H1 (cell line): ENCODE measurements around the gene FBXW8. TPM values are rescaled to one million over a fixed set of nuclear protein-coding genes. Genes with fewer than 3 reads are reported as not detected.

Experiments
- CTCF ChIA-PET: fragments of 300-600 bp; sonication (Branson Sonifier 250); formaldehyde crosslinking; loops from one replicate; lab custom pipeline; 2021; ENCODE audit not compliant: partially characterized antibody; lab: Charles Lee
- POLR2A ChIA-PET: fragments of 300-600 bp; sonication (Branson Sonifier 250); formaldehyde crosslinking; loops from one replicate; lab custom pipeline; 2021; ENCODE audit warnings: inconsistent platforms; ENCODE audit not compliant: partially characterized antibody; lab: Charles Lee
- DNase-seq, 2 experiments: peaks; one replicate each; pipeline versions ENCODE4 v3.0.0 to v3.0.0-alpha.2; 2010 to 2022; ENCODE audit warnings: low spot score in 2 of 2, low read depth in 1 of 2, mixed read lengths in 1 of 2
- FAIRE-seq: peaks from 2 replicates; lab custom pipeline; 2011; peaks lifted over from hg19 to GRCh38; lab: Jason Lieb, UNC
- H2AFZ ChIP-seq: 2 replicates; pipeline ENCODE4 v1.8.1; 2012; ENCODE audit warnings: low read length, inconsistent platforms
- H2AK5ac ChIP-seq: 2 replicates; pipeline ENCODE4 v1.6.1; 2013; ENCODE audit warnings: low read depth, low read length
- H2BK120ac ChIP-seq: replicated peaks from 2 replicates; pipeline ENCODE3; 2013; ENCODE audit warnings: low read depth, low read length, inconsistent platforms
- H2BK12ac ChIP-seq: 2 replicates; pipeline ENCODE4 v1.6.1; 2013; ENCODE audit warnings: low read depth, low read length
- H2BK15ac ChIP-seq: 2 replicates; pipeline ENCODE4 v1.6.1; 2013; ENCODE audit warnings: low read length
- H2BK20ac ChIP-seq: 2 replicates; pipeline ENCODE4 v1.6.1; 2013; ENCODE audit warnings: low read length
- H2BK5ac ChIP-seq: 2 replicates; pipeline ENCODE4 v1.6.1; 2013; ENCODE audit warnings: low read depth, low read length
- H3K14ac ChIP-seq: 2 replicates; pipeline ENCODE4 v1.6.1; 2013; ENCODE audit warnings: inconsistent platforms; ENCODE audit not compliant: insufficient read length
- H3K18ac ChIP-seq: 2 replicates; pipeline ENCODE4 v1.6.1; 2013; ENCODE audit warnings: low read length; ENCODE audit errors: extremely low read depth
- H3K23ac ChIP-seq: 2 replicates; pipeline ENCODE4 v1.6.1; 2013; ENCODE audit warnings: inconsistent platforms; ENCODE audit not compliant: insufficient read length
- H3K23me2 ChIP-seq: 2 replicates; pipeline ENCODE4 v1.6.1; 2013; ENCODE audit warnings: low read depth, low read length
- H3K27ac ChIP-seq: 2 replicates; pipeline ENCODE4 v1.6.1; 2011; ENCODE audit warnings: low read depth, low read length, inconsistent platforms
- H3K27me3 ChIP-seq, 4 experiments: replicated peaks in 1 of 4; 1 replicate in 1 of 4; 2 replicates in 3 of 4; pipeline versions ENCODE4 v1.6.1 to v1.8.1; 2011 to 2013; ENCODE audit warnings: low read length in 3 of 4, mild to moderate bottlenecking in 3 of 4, inconsistent platforms in 2 of 4, mixed read lengths in 2 of 4, moderate library complexity in 1 of 4; ENCODE audit not compliant: control insufficient read depth in 3 of 4, insufficient read depth in 3 of 4; ENCODE audit errors: extremely low read depth in 1 of 4
- H3K36me3 ChIP-seq, 4 experiments: 2 replicates each; pipeline versions ENCODE4 v1.6.1 to v1.8.1; 2011 to 2013; ENCODE audit warnings: mild to moderate bottlenecking in 4 of 4, low read length in 3 of 4, moderate library complexity in 2 of 4, control low read depth in 1 of 4, inconsistent platforms in 1 of 4; ENCODE audit not compliant: insufficient read depth in 4 of 4, control insufficient read depth in 2 of 4
- H3K4ac ChIP-seq: replicated peaks from 2 replicates; pipeline ENCODE3; 2013; ENCODE audit warnings: low read length, low read depth, mixed read lengths, inconsistent platforms; ENCODE audit not compliant: insufficient read length
- H3K4me1 ChIP-seq, 4 experiments: replicated peaks in 1 of 4; 1 replicate in 1 of 4; 2 replicates in 3 of 4; pipeline versions ENCODE4 v1.6.1 to v1.8.1; 2011 to 2013; ENCODE audit warnings: low read length in 3 of 4, inconsistent platforms in 2 of 4, mixed read lengths in 1 of 4; ENCODE audit not compliant: insufficient read depth in 4 of 4, control insufficient read depth in 3 of 4
- H3K4me2 ChIP-seq, 2 experiments: 2 replicates each; pipeline versions ENCODE4 v1.6.1 to v1.8.1; 2011 to 2013; ENCODE audit warnings: low read depth in 2 of 2, low read length in 2 of 2, control low read depth in 1 of 2, inconsistent platforms in 1 of 2, mild to moderate bottlenecking in 1 of 2; ENCODE audit not compliant: insufficient read depth in 1 of 2
- H3K4me3 ChIP-seq, 4 experiments: fragments of 200-600, 300-600 bp in 1 of 4; sonication (generic), shearing (Covaris generic), sonication (Bioruptor Twin) in 1 of 4; 2 replicates each; pipeline versions ENCODE4 v1.5.1 to v1.8.1; 2011 to 2016; ENCODE audit warnings: low read length in 4 of 4, low read depth in 3 of 4, control low read depth in 2 of 4, inconsistent platforms in 2 of 4, mild to moderate bottlenecking in 2 of 4, mixed read lengths in 1 of 4, moderate library complexity in 1 of 4; ENCODE audit not compliant: insufficient read depth in 2 of 4; ENCODE audit errors: extremely low read depth in 1 of 4
- H3K56ac ChIP-seq: replicated peaks from 2 replicates; pipeline ENCODE3; 2013; ENCODE audit warnings: low read depth, mild to moderate bottlenecking, mixed read lengths, low read length, inconsistent platforms; ENCODE audit not compliant: insufficient read length
- H3K79me1 ChIP-seq: 2 replicates; pipeline ENCODE4 v1.6.1; 2013; ENCODE audit warnings: low read depth, low read length, control low read depth
- H3K79me2 ChIP-seq, 2 experiments: 2 replicates each; pipeline versions ENCODE4 v1.6.1 to v1.8.1; 2012 to 2013; ENCODE audit warnings: low read length in 2 of 2, mild to moderate bottlenecking in 2 of 2, inconsistent platforms in 1 of 2; ENCODE audit not compliant: insufficient read depth in 2 of 2, control insufficient read depth in 1 of 2
- H3K9ac ChIP-seq, 4 experiments: replicated peaks in 1 of 4; 1 replicate in 1 of 4; 2 replicates in 3 of 4; pipeline versions ENCODE4 v1.6.1 to v1.8.1; 2011 to 2013; ENCODE audit warnings: low read depth in 3 of 4, low read length in 3 of 4, control low read depth in 2 of 4, mild to moderate bottlenecking in 2 of 4, moderate library complexity in 2 of 4, inconsistent platforms in 1 of 4; ENCODE audit errors: extremely low read depth in 1 of 4
- H3K9me3 ChIP-seq, 2 experiments: 2 replicates each; pipeline versions ENCODE4 v1.6.1 to v1.8.1; 2012 to 2013; ENCODE audit warnings: mild to moderate bottlenecking in 2 of 2, moderate library complexity in 2 of 2, control low read depth in 1 of 2, inconsistent platforms in 1 of 2, low read depth in 1 of 2, low read length in 1 of 2, mixed read lengths in 1 of 2; ENCODE audit not compliant: insufficient read depth in 2 of 2
- H4K20me1 ChIP-seq, 2 experiments: replicated peaks in 1 of 2; 2 replicates each; pipeline versions ENCODE3 to v1.8.1; 2011 to 2013; ENCODE audit warnings: inconsistent platforms in 2 of 2, low read length in 2 of 2, mild to moderate bottlenecking in 1 of 2; ENCODE audit not compliant: insufficient read depth in 2 of 2, control insufficient read depth in 1 of 2
- H4K5ac ChIP-seq: 2 replicates; pipeline ENCODE4 v1.6.1; 2013; ENCODE audit warnings: low read length, low read depth, mixed read lengths, inconsistent platforms; ENCODE audit not compliant: insufficient read length
- H4K8ac ChIP-seq: 2 replicates; pipeline ENCODE4 v1.8.0; 2013; ENCODE audit warnings: mild to moderate bottlenecking, moderate library complexity, low read length, inconsistent platforms; ENCODE audit not compliant: insufficient read depth; ENCODE audit errors: extremely low read depth
- H4K91ac ChIP-seq: replicated peaks from 2 replicates; pipeline ENCODE3; 2013; ENCODE audit warnings: low read length, mixed read lengths, inconsistent platforms; ENCODE audit not compliant: insufficient read length
- CREB1 ChIP-seq: IDR thresholded peaks from 2 replicates; pipeline ENCODE4 v1.6.1; 2012; ENCODE audit warnings: inconsistent platforms
- WGBS, 2 experiments: shearing (Covaris generic) in 1 of 2; methylation state at CpG; one replicate each; pipeline versions ENCODE4 v1.1.6 to v1.1.7; 2013 to 2015; ENCODE audit warnings: low lambda C conversion rate in 2 of 2, mixed read lengths in 2 of 2, inconsistent platforms in 1 of 2, low coverage in 1 of 2, missing lambda C conversion rate in 1 of 2; ENCODE audit not compliant: insufficient replicate concordance in 2 of 2, insufficient coverage in 1 of 2, insufficient read length in 1 of 2; ENCODE audit errors: extremely low coverage in 1 of 2, missing lambda C conversion rate in 1 of 2; 5-methylcytosine and 5-hydroxymethylcytosine counted together
- polyA plus RNA-seq, 7 experiments: library from polyadenylated mRNA; depleted of rRNA in 3 of 7; stranded (reverse) in 5 of 7; unstranded in 2 of 7; fragments of >200 nt in 5 of 7; fragments of 200-250 nt in 2 of 7; gene quantifications; 1 replicate in 5 of 7; 2 replicates in 1 of 7; 4 replicates in 1 of 7; pipeline versions ENCODE4 v1.2.1 to v1.2.3, GENCODE V29; 2011 to 2013; ENCODE audit warnings: missing spikeins in 2 of 7, mixed read lengths in 2 of 7
- total RNA-seq: library from RNA; stranded (reverse); fragmentation: NEBNext Ultra II Directional; extraction: Animal tissue kit (Norgen Biotek cat#: 25700); gene quantifications from 2 replicates; pipeline ENCODE4 v1.2.1, GENCODE V29; 2021

Gene FBXW8
- total and polyA plus RNA-seq, 2 of the 8 experiments (the other 6 are each of a cell fraction or from before 2014, with no cell fraction given): 15.8 to 16.0 TPM

DNA sequence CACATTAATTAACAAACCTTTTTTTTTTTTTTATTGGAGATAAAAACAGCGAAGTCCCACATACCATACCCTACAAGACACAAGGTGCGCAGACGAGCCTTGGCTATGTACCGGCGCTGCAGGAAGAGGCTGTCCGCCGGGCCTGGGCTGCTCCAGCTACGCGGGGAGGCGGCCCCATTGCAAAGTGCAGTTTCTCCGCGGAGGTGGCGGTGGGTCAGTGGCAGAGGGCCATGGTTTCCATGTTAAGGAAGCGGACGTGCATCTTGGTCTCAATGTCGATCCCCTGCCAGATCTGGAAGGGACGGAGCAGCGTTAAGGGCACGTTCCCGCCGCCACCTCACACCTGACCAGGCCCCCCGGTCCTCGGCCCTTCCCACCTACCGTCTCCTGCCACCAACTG lies 128.2 kb downstream of the FBXW8 start:
- CTCF ChIA-PET: interaction anchor here (0.6 to 2.5 kb wide), 9 partner anchors 10 to 81 kb away, joined by 3 to 7 read pairs (median 3); no protein-coding TSS in a partner anchor
- Histone ChIP-seq H4K20me1 (no peaks in the 10 kb centered on the region), H4K8ac (no peak overlapping the region), H3K4me3 (no peak overlapping the region), H3K4me2 (no peak overlapping the region), H3K18ac (no peak overlapping the region), H2BK15ac (no peak overlapping the region), H3K9me3 (no peaks in the 10 kb centered on the region), H3K4ac (no peak overlapping the region), H2BK20ac (no peak overlapping the region), H3K79me1 (no peaks in the 10 kb centered on the region), H3K36me3 (no peaks in the 10 kb centered on the region), H3K23me2 (no peaks in the 10 kb centered on the region), H3K27ac (no peak overlapping the region), H3K79me2 (no peaks in the 10 kb centered on the region), H2AFZ (no peak overlapping the region), H3K9ac (no peak overlapping the region), H3K4me1 (peaks cover 0 to 5% (median 2%) of the 10 kb centered on the region in 4 experiments; a peak in 6 of 7 replicates), H3K27me3 (no peaks in the 10 kb centered on the region), H3K23ac (no peak overlapping the region), H4K91ac (no peak overlapping the region), H4K5ac (no peak overlapping the region), H2BK120ac (no peak overlapping the region), H2BK12ac (no peak overlapping the region), H3K56ac (no peak overlapping the region), H2AK5ac (no peak overlapping the region), H3K14ac (no peak overlapping the region), H2BK5ac (no peak overlapping the region)
- 91% methylated on average over 24 of the region's 24 CpGs; no CpG with 5 or more reads in 1 of the 2 experiments for WGBS, 2 experiments
- POLR2A ChIA-PET: no interaction called here
- no peak for FAIRE-seq
- DNase-seq: no peak
- TF ChIP-seq CREB1: no peak
